Stimulated activated naive CD4-positive, alpha-beta T cell (primary cell): ENCODE data around the gene STK11.
A peak's percentile ranks its signal among the peaks of the same experiment; 100 is the strongest.

ENCODE experiments used
- DNase-seq, 6 experiments: peaks; one replicate each; lab custom pipeline; 2025; lab: John Stamatoyannopoulos, UW

Gene STK11

GRCh38 chr19:1226522-1227303 is 21.1 kb downstream of the STK11 start:
- DNase-seq, result no peak

GRCh38 chr19:1227304-1228054 is 21.9 kb downstream of the STK11 start:
- DNase-seq, result no peak

GRCh38 chr19:1228161-1228957 is 22.8 kb downstream of the STK11 start:
- no peak for DNase-seq

GRCh38 chr19:1229056-1229923 is 23.7 kb downstream of the STK11 start:
- DNase-seq, result no peak

GRCh38 chr19:1229924-1230782 is 24.6 kb downstream of the STK11 start:
- no peak for DNase-seq

- no peak for DNase-seq
These were observed 25.4 kb downstream of the STK11 start for GRCh38 chr19:1230783-1231489.

GRCh38 chr19:1231729-1232637 is 26.4 kb downstream of the STK11 start:
- no peak for DNase-seq

- no peak for DNase-seq
These were observed 27.1 kb downstream of the STK11 start for GRCh38 chr19:1232652-1233072.

GRCh38 chr19:1233115-1233667 is 27.6 kb downstream of the STK11 start:
- DNase-seq, result no peak

GRCh38 chr19:1234051-1234954 is 28.7 kb downstream of the STK11 start:
- DNase-seq, result no peak

GRCh38 chr19:1234955-1235380 is 29.4 kb downstream of the STK11 start:
- DNase-seq, result no peak

GRCh38 chr19:1235625-1236538 is 30.3 kb downstream of the STK11 start:
- DNase-seq, result no peak

GRCh38 chr19:1236576-1236975 is 31.0 kb downstream of the STK11 start:
- DNase-seq, result no peak

- no peak for DNase-seq
These were observed 31.6 kb downstream of the STK11 start for GRCh38 chr19:1237027-1237659.

GRCh38 chr19:1237754-1238368 is 32.3 kb downstream of the STK11 start, which contains the start of gene CBARP:
Gene CBARP, minus strand, starts transcription at chr19:1238005. Its CDS starts 1,905 bp downstream, at chr19:1236100.
- peak in 2 of 6 experiments; percentile 39 to 43 for DNase-seq
